H1 (cell line): ENCODE data around the gene NOL9.

Experiments used
- ATF2 ChIP-seq: IDR thresholded peaks from 2 replicates; pipeline ENCODE4 v1.6.1; 2012; ENCODE audit warnings: low read length, inconsistent platforms
- CTCF ChIP-seq, 3 experiments: IDR thresholded peaks; 1 replicate in 2 of 3; 2 replicates in 1 of 3; pipeline versions ENCODE4 v1.5.1 to v1.6.1; 2011; ENCODE audit warnings: low read length in 3 of 3, mild to moderate bottlenecking in 3 of 3, inconsistent platforms in 2 of 3, low read depth in 1 of 3, moderate library complexity in 1 of 3; ENCODE audit not compliant: insufficient read depth in 1 of 3; ENCODE audit errors: control extremely low read depth in 1 of 3
- GTF2F1 ChIP-seq: IDR thresholded peaks from 2 replicates; pipeline ENCODE4 v1.6.1; 2012; ENCODE audit warnings: low read depth, low read length, improper control_type of control experiment, borderline replicate concordance
- KDM1A ChIP-seq: fragments of 200-600, 300-600 bp; sonication (generic); IDR thresholded peaks from 2 replicates; pipeline ENCODE4 v1.7.1; 2016; ENCODE audit warnings: mild to moderate bottlenecking, low read length, borderline replicate concordance
- MAX ChIP-seq: IDR thresholded peaks from 2 replicates; pipeline ENCODE4 v1.6.1; 2012; ENCODE audit warnings: inconsistent platforms
- POLR2A ChIP-seq, 2 experiments: IDR thresholded peaks; 1 replicate in 1 of 2; 2 replicates in 1 of 2; pipeline ENCODE4 v1.6.1; 2011; ENCODE audit warnings: low read depth in 2 of 2, low read length in 2 of 2, mild to moderate bottlenecking in 2 of 2; ENCODE audit errors: control extremely low read depth in 1 of 2

GRCh38 chr1:6580593-6581409 is 26.5 kb upstream of the NOL9 start:
- TF ChIP-seq ATF2, result no peak
- peak in 1 of 3 experiments; percentile 10; a peak in 1 of 4 replicates for TF ChIP-seq CTCF (IDR thresholded peaks at IDR 0.05; ENCODE audit: control extremely low read depth in 1 of 3, insufficient read depth in 1 of 3, low read depth in 1 of 3, low read length in 3 of 3)
- no peak for TF ChIP-seq KDM1A
- TF ChIP-seq POLR2A (IDR thresholded peaks at IDR 0.05; ENCODE audit: control extremely low read depth in 1 of 2, low read depth in 2 of 2, low read length in 2 of 2), result no peak
- no peak for TF ChIP-seq MAX
- TF ChIP-seq GTF2F1, result no peak
